H1 (cell line): Measurements from ENCODE around the gene PORCN. TPM values are rescaled to one million over a fixed set of nuclear protein-coding genes. Genes with fewer than 3 reads are reported as not detected.

ENCODE experiments used
- CTCF ChIA-PET: fragments of 300-600 bp; sonication (Branson Sonifier 250); formaldehyde crosslinking; loops from one replicate; lab custom pipeline; 2021; ENCODE audit not compliant: partially characterized antibody; lab: Charles Lee
- POLR2A ChIA-PET: fragments of 300-600 bp; sonication (Branson Sonifier 250); formaldehyde crosslinking; loops from one replicate; lab custom pipeline; 2021; ENCODE audit warnings: inconsistent platforms; ENCODE audit not compliant: partially characterized antibody; lab: Charles Lee
- DNase-seq, 2 experiments: peaks; one replicate each; pipeline versions ENCODE4 v3.0.0 to v3.0.0-alpha.2; 2010 to 2022; ENCODE audit warnings: low spot score in 2 of 2, low read depth in 1 of 2, mixed read lengths in 1 of 2
- FAIRE-seq: peaks from 2 replicates; lab custom pipeline; 2011; peaks lifted over from hg19 to GRCh38; lab: Jason Lieb, UNC
- H2AFZ ChIP-seq: 2 replicates; pipeline ENCODE4 v1.8.1; 2012; ENCODE audit warnings: low read length, inconsistent platforms
- H2AK5ac ChIP-seq: 2 replicates; pipeline ENCODE4 v1.6.1; 2013; ENCODE audit warnings: low read depth, low read length
- H2BK120ac ChIP-seq: replicated peaks from 2 replicates; pipeline ENCODE3; 2013; ENCODE audit warnings: low read depth, low read length, inconsistent platforms
- H2BK12ac ChIP-seq: 2 replicates; pipeline ENCODE4 v1.6.1; 2013; ENCODE audit warnings: low read depth, low read length
- H2BK15ac ChIP-seq: 2 replicates; pipeline ENCODE4 v1.6.1; 2013; ENCODE audit warnings: low read length
- H2BK20ac ChIP-seq: 2 replicates; pipeline ENCODE4 v1.6.1; 2013; ENCODE audit warnings: low read length
- H2BK5ac ChIP-seq: 2 replicates; pipeline ENCODE4 v1.6.1; 2013; ENCODE audit warnings: low read depth, low read length
- H3K14ac ChIP-seq: 2 replicates; pipeline ENCODE4 v1.6.1; 2013; ENCODE audit warnings: inconsistent platforms; ENCODE audit not compliant: insufficient read length
- H3K18ac ChIP-seq: 2 replicates; pipeline ENCODE4 v1.6.1; 2013; ENCODE audit warnings: low read length; ENCODE audit errors: extremely low read depth
- H3K23ac ChIP-seq: 2 replicates; pipeline ENCODE4 v1.6.1; 2013; ENCODE audit warnings: inconsistent platforms; ENCODE audit not compliant: insufficient read length
- H3K23me2 ChIP-seq: 2 replicates; pipeline ENCODE4 v1.6.1; 2013; ENCODE audit warnings: low read depth, low read length
- H3K27ac ChIP-seq: 2 replicates; pipeline ENCODE4 v1.6.1; 2011; ENCODE audit warnings: low read depth, low read length, inconsistent platforms
- H3K27me3 ChIP-seq, 4 experiments: replicated peaks in 1 of 4; 1 replicate in 1 of 4; 2 replicates in 3 of 4; pipeline versions ENCODE4 v1.6.1 to v1.8.1; 2011 to 2013; ENCODE audit warnings: low read length in 3 of 4, mild to moderate bottlenecking in 3 of 4, inconsistent platforms in 2 of 4, mixed read lengths in 2 of 4, moderate library complexity in 1 of 4; ENCODE audit not compliant: control insufficient read depth in 3 of 4, insufficient read depth in 3 of 4; ENCODE audit errors: extremely low read depth in 1 of 4
- H3K36me3 ChIP-seq, 4 experiments: 2 replicates each; pipeline versions ENCODE4 v1.6.1 to v1.8.1; 2011 to 2013; ENCODE audit warnings: mild to moderate bottlenecking in 4 of 4, low read length in 3 of 4, moderate library complexity in 2 of 4, control low read depth in 1 of 4, inconsistent platforms in 1 of 4; ENCODE audit not compliant: insufficient read depth in 4 of 4, control insufficient read depth in 2 of 4
- H3K4ac ChIP-seq: replicated peaks from 2 replicates; pipeline ENCODE3; 2013; ENCODE audit warnings: low read length, low read depth, mixed read lengths, inconsistent platforms; ENCODE audit not compliant: insufficient read length
- H3K4me1 ChIP-seq, 4 experiments: replicated peaks in 1 of 4; 1 replicate in 1 of 4; 2 replicates in 3 of 4; pipeline versions ENCODE4 v1.6.1 to v1.8.1; 2011 to 2013; ENCODE audit warnings: low read length in 3 of 4, inconsistent platforms in 2 of 4, mixed read lengths in 1 of 4; ENCODE audit not compliant: insufficient read depth in 4 of 4, control insufficient read depth in 3 of 4
- H3K4me2 ChIP-seq, 2 experiments: 2 replicates each; pipeline versions ENCODE4 v1.6.1 to v1.8.1; 2011 to 2013; ENCODE audit warnings: low read depth in 2 of 2, low read length in 2 of 2, control low read depth in 1 of 2, inconsistent platforms in 1 of 2, mild to moderate bottlenecking in 1 of 2; ENCODE audit not compliant: insufficient read depth in 1 of 2
- H3K4me3 ChIP-seq, 4 experiments: fragments of 200-600, 300-600 bp in 1 of 4; sonication (generic), shearing (Covaris generic), sonication (Bioruptor Twin) in 1 of 4; 2 replicates each; pipeline versions ENCODE4 v1.5.1 to v1.8.1; 2011 to 2016; ENCODE audit warnings: low read length in 4 of 4, low read depth in 3 of 4, control low read depth in 2 of 4, inconsistent platforms in 2 of 4, mild to moderate bottlenecking in 2 of 4, mixed read lengths in 1 of 4, moderate library complexity in 1 of 4; ENCODE audit not compliant: insufficient read depth in 2 of 4; ENCODE audit errors: extremely low read depth in 1 of 4
- H3K56ac ChIP-seq: replicated peaks from 2 replicates; pipeline ENCODE3; 2013; ENCODE audit warnings: low read depth, mild to moderate bottlenecking, mixed read lengths, low read length, inconsistent platforms; ENCODE audit not compliant: insufficient read length
- H3K79me1 ChIP-seq: 2 replicates; pipeline ENCODE4 v1.6.1; 2013; ENCODE audit warnings: low read depth, low read length, control low read depth
- H3K79me2 ChIP-seq, 2 experiments: 2 replicates each; pipeline versions ENCODE4 v1.6.1 to v1.8.1; 2012 to 2013; ENCODE audit warnings: low read length in 2 of 2, mild to moderate bottlenecking in 2 of 2, inconsistent platforms in 1 of 2; ENCODE audit not compliant: insufficient read depth in 2 of 2, control insufficient read depth in 1 of 2
- H3K9ac ChIP-seq, 4 experiments: replicated peaks in 1 of 4; 1 replicate in 1 of 4; 2 replicates in 3 of 4; pipeline versions ENCODE4 v1.6.1 to v1.8.1; 2011 to 2013; ENCODE audit warnings: low read depth in 3 of 4, low read length in 3 of 4, control low read depth in 2 of 4, mild to moderate bottlenecking in 2 of 4, moderate library complexity in 2 of 4, inconsistent platforms in 1 of 4; ENCODE audit errors: extremely low read depth in 1 of 4
- H3K9me3 ChIP-seq, 2 experiments: 2 replicates each; pipeline versions ENCODE4 v1.6.1 to v1.8.1; 2012 to 2013; ENCODE audit warnings: mild to moderate bottlenecking in 2 of 2, moderate library complexity in 2 of 2, control low read depth in 1 of 2, inconsistent platforms in 1 of 2, low read depth in 1 of 2, low read length in 1 of 2, mixed read lengths in 1 of 2; ENCODE audit not compliant: insufficient read depth in 2 of 2
- H4K20me1 ChIP-seq, 2 experiments: replicated peaks in 1 of 2; 2 replicates each; pipeline versions ENCODE3 to v1.8.1; 2011 to 2013; ENCODE audit warnings: inconsistent platforms in 2 of 2, low read length in 2 of 2, mild to moderate bottlenecking in 1 of 2; ENCODE audit not compliant: insufficient read depth in 2 of 2, control insufficient read depth in 1 of 2
- H4K5ac ChIP-seq: 2 replicates; pipeline ENCODE4 v1.6.1; 2013; ENCODE audit warnings: low read length, low read depth, mixed read lengths, inconsistent platforms; ENCODE audit not compliant: insufficient read length
- H4K8ac ChIP-seq: 2 replicates; pipeline ENCODE4 v1.8.0; 2013; ENCODE audit warnings: mild to moderate bottlenecking, moderate library complexity, low read length, inconsistent platforms; ENCODE audit not compliant: insufficient read depth; ENCODE audit errors: extremely low read depth
- H4K91ac ChIP-seq: replicated peaks from 2 replicates; pipeline ENCODE3; 2013; ENCODE audit warnings: low read length, mixed read lengths, inconsistent platforms; ENCODE audit not compliant: insufficient read length
- BCL11A ChIP-seq, 2 experiments: IDR thresholded peaks; one replicate each; pipeline ENCODE4 v1.6.1; 2011; ENCODE audit warnings: low read depth in 2 of 2, low read length in 2 of 2, mild to moderate bottlenecking in 2 of 2
- GABPA ChIP-seq: IDR thresholded peaks from 2 replicates; pipeline ENCODE4 v1.6.1; 2011; ENCODE audit warnings: mild to moderate bottlenecking, low read length, moderate library complexity, borderline replicate concordance; ENCODE audit not compliant: insufficient read depth
- WGBS, 2 experiments: shearing (Covaris generic) in 1 of 2; methylation state at CpG; one replicate each; pipeline versions ENCODE4 v1.1.6 to v1.1.7; 2013 to 2015; ENCODE audit warnings: low lambda C conversion rate in 2 of 2, mixed read lengths in 2 of 2, inconsistent platforms in 1 of 2, low coverage in 1 of 2, missing lambda C conversion rate in 1 of 2; ENCODE audit not compliant: insufficient replicate concordance in 2 of 2, insufficient coverage in 1 of 2, insufficient read length in 1 of 2; ENCODE audit errors: extremely low coverage in 1 of 2, missing lambda C conversion rate in 1 of 2; 5-methylcytosine and 5-hydroxymethylcytosine counted together
- polyA plus RNA-seq, 7 experiments: library from polyadenylated mRNA; depleted of rRNA in 3 of 7; stranded (reverse) in 5 of 7; unstranded in 2 of 7; fragments of >200 nt in 5 of 7; fragments of 200-250 nt in 2 of 7; gene quantifications; 1 replicate in 5 of 7; 2 replicates in 1 of 7; 4 replicates in 1 of 7; pipeline versions ENCODE4 v1.2.1 to v1.2.3, GENCODE V29; 2011 to 2013; ENCODE audit warnings: missing spikeins in 2 of 7, mixed read lengths in 2 of 7
- total RNA-seq: library from RNA; stranded (reverse); fragmentation: NEBNext Ultra II Directional; extraction: Animal tissue kit (Norgen Biotek cat#: 25700); gene quantifications from 2 replicates; pipeline ENCODE4 v1.2.1, GENCODE V29; 2021

Gene PORCN
- total and polyA plus RNA-seq, 2 of the 8 experiments (the other 6 are each of a cell fraction or from before 2014, with no cell fraction given): 14.6 to 34.1 TPM

DNA sequence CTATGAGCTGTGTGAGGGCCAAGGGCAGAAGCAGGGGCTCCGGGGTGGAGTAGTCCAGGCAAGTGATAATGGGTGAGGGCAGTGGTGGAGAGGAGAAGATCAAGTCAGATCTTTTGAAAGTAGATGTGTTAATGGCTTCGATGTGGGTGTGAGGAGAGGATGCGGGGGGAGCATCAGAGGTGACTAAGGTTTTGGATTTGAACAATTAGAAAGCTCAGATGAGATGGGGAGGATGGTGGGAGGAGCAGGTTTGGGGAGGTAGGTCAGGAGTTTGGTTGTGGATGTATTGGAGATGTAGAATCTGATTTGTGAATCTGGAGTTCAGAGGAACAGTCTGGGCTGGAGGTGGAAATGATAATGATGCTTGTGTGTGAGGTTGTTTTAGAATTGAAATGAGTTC, 28.2 kb upstream of the PORCN start:
- no peaks in the 10 kb centered on the region for H3K79me1 ChIP-seq
- no peaks in the 10 kb centered on the region for H3K27me3 ChIP-seq
- no peak overlapping the region for H3K27ac ChIP-seq
- peaks cover 3% of the 10 kb centered on the region; the same call in 1 of the 2 replicates for H3K23me2 ChIP-seq
- H3K18ac ChIP-seq: no peak overlapping the region
- H3K4me2 ChIP-seq: no peak overlapping the region
- no peak overlapping the region for H2BK5ac ChIP-seq
- TF ChIP-seq BCL11A (IDR thresholded peaks at IDR 0.05; ENCODE audit: low read depth in 2 of 2, low read length in 2 of 2): no peak
- no peak for TF ChIP-seq GABPA
- no peak overlapping the region for H3K4me3 ChIP-seq
- peaks cover 0 to 22% of the 10 kb centered on the region in 2 experiments; a peak in 2 of 4 replicates for H3K79me2 ChIP-seq
- no peak overlapping the region for H3K14ac ChIP-seq
- WGBS, 2 experiments: 92% methylated on average over 3 of the region's 3 CpGs; no CpG with 5 or more reads in 1 of the 2 experiments
- POLR2A ChIA-PET: interaction anchor here (0.8 to 1.4 kb wide), 2 partner anchors 14 to 205 kb away, joined by 3 to 5 read pairs; no protein-coding TSS in a partner anchor
- no peak overlapping the region for H4K5ac ChIP-seq
- CTCF ChIA-PET: interaction anchor here (0.8 kb wide), 1 partner anchor 13 kb away, joined by 3 read pairs; no protein-coding TSS in a partner anchor
- no peak overlapping the region for H2BK15ac ChIP-seq
- no peak overlapping the region for H2BK12ac ChIP-seq
- H4K20me1 ChIP-seq: peaks cover 0 to 7% of the 10 kb centered on the region in 2 experiments
- no peak overlapping the region for H2AK5ac ChIP-seq
- H4K8ac ChIP-seq: no peak overlapping the region
- H4K91ac ChIP-seq: no peak overlapping the region
- H3K23ac ChIP-seq: no peak overlapping the region
- no peak overlapping the region for H3K4ac ChIP-seq
- no peak overlapping the region for H2BK20ac ChIP-seq
- H3K36me3 ChIP-seq: peaks cover 0 to 21% (median 6%) of the 10 kb centered on the region in 4 experiments; a peak in 5 of 8 replicates
- no peaks in the 10 kb centered on the region for H3K4me1 ChIP-seq
- no peaks in the 10 kb centered on the region for H3K9me3 ChIP-seq
- no peak overlapping the region for H3K56ac ChIP-seq
- FAIRE-seq: no peak
- no peak overlapping the region for H3K9ac ChIP-seq
- no peak overlapping the region for H2BK120ac ChIP-seq
- no peak for DNase-seq
- H2AFZ ChIP-seq: no peak overlapping the region
